GM18505 (cell line): ENCODE data around the gene TENT5A.

Experiments used
- ATAC-seq: cut with Tn5 transposase; IDR thresholded peaks from one replicate; pipeline ENCODE4 v1.9.1; 2021; ENCODE audit not compliant: unreplicated experiment
- POLR2A ChIP-seq: IDR thresholded peaks from 4 replicates; pipeline ENCODE4 v1.6.1; 2011; ENCODE audit warnings: borderline replicate concordance; ENCODE audit not compliant: insufficient read depth, insufficient read length; ENCODE audit errors: extremely low read depth

Gene TENT5A

GRCh38 chr6:81697559-81697958 lies 54.9 kb downstream of the TENT5A start:
- ATAC-seq: no peak
- TF ChIP-seq POLR2A: no peak

- ATAC-seq: no peak
These were observed 56.0 kb downstream of the TENT5A start for GRCh38 chr6:81696524-81696923.

More at GRCh38 chr6:81696524-81696923, 56.0 kb downstream of the TENT5A start:
- TF ChIP-seq POLR2A: no peak
